HG03575 (cell line): Measurements from ENCODE around the gene RSPH9.
"Not testable (repeated sequence)": the region's sequence is repeated elsewhere in the genome, so short reads cannot be mapped to it uniquely, and the experiment has no call there.

Experiments
- ATAC-seq: cut with Tn5 transposase; IDR thresholded peaks from one replicate; pipeline ENCODE4 v1.9.1; 2021; ENCODE audit not compliant: unreplicated experiment, insufficient number of reproducible peaks, low FRiP score; ENCODE audit errors: extremely low read depth

Gene RSPH9

GRCh38 chr6:43679057-43679456, 34.2 kb downstream of the RSPH9 start:
- no peak for ATAC-seq

DNA sequence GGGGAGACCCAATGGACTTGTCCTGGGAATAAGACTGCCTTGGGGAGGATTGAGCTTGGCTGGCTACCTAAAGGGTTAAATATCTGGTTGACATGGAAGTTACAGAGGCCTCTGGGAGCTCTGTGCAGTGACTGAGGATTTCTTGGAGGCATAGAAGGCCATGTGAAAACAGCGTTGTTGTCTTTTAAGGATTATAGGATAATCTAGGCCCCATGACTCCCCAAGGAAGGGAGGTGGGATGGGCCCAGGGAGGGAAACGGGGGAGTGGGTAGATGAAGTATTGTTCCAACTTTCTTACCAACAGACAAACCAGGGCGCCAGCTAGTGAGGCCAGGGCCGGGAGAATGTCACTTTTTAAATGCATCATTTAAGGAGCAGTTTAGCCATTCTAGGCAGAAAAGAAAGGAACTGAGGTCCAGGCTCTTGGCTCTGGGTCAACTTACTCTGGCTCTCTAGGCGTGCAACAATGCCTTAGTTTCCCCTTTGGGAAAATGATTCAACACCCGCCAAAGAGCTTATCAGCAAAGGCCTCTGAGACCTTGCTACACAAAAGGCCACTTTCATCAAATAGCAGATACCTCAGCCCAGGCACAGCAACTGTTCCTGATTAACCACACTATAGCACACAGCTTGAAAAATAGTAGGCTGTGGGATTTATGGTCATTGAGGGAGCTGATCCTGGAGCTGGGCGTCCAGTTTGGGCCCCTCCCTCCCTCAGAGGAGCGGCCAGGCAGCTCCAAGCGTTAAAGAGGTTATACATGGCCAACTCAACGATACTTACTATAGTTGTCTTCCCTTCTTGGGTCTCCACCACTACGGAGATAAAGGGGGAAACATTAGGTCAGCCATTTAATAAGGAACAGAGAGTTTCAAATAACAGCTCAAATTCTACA, 35.7 kb downstream of the RSPH9 start:
- ATAC-seq, result no peak

DNA sequence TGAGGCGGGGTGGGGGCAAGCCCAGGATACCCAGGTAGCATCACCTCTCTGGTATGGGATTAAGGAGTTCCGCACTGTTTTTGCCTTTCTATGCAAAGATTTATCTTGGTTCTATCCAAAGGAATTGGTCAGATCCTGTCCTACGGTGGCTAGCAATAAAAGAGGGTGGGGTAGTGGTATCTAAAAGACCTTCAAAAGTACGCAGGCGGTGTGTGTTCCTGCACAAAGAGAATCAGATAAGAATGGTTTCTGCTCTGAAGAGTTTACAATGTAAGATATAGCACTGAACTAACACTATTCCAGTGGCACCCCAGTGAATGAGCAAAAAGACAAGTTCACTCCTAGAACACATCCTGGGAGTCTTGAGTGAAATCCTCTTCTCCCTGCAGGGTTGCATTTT, 36.5 kb downstream of the RSPH9 start:
- no peak for ATAC-seq

DNA sequence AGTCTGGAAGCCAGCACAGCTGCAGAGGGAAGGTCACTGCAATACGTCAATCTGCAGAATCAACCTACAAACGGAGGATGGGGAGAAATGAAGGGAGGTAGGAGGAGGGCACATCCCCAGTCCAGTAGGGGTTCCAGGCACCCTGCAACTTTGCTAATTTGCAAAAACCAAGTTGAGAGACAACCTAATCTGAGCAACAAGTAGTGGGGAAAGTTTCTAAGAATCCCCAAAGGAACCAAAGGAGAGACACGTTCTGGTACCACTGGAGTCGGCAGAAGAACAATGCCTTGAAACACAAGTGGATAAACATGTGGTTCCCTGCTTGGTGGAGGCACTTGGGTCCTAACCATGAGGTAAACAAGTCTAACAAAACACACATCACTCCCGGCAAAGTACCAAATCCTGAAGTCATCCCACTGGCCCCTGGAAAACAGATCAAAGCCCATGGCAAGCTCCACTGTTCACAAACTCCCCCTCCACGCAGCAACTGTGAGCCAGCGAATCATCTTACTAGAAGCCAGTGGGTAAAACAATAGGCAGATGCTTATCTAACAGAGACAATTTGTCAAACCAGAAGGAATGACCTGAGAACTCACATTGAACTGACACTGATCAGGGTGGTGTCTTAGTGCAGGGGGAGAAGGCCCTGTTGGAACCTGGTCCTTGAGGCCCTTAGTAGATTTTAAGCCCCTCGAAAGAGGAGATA, 38.0 kb downstream of the RSPH9 start:
- no peak for ATAC-seq

DNA sequence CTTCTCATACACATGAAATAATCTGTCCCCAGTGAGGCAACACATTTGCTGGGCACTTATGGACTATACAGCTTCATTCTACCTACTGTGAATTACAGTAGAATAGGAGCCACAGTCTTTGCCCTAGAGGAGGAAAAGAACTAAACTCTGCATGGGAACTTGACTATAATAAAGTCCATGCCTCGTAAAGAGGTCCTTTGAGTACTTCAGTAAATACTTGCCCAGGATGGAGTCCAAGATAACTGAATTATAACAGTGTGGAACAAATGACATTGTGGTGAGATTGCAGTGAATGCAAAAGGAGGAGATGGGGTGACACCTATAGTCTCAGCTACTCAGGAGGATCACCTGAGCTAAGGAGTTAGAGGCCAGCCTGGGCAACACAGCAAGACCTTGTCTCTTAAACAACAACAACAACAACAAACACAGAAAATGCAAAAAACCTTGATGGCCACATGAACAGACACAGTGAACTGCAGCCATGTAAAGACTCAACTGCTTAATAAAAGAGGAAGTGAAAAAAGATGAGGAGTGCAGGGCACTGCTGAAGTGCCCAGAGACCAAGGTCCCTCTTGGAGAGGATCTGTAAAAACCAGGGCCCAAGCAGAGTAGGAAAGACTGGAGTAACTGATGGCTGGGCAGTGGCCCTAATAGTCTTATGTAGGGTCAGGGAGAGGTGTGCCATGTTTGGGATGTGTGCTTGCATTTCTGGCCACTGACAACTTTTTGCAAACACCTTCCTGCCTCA, 39.0 kb downstream of the RSPH9 start:
- ATAC-seq, result no peak

DNA sequence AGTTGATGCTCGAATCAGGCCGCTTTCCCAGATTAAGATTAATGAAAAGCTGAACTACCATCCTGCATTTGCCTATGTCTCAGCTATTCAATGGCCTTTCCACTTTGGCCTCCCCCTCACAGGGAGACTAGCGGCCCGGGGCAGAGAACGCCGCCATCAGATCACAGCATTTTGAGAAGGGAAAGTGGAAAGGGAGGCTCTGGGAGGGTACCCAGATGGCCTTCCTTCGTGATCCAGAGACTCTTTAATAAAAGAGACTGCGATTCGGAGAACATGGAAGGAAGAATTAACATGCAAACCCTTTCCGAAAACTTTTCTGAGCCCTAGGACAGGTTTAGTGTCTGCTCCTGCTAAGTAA, 42.2 kb downstream of the RSPH9 start:
- ATAC-seq, result no peak

- ATAC-seq, result no peak
Observed at GRCh38 chr6:43687437-43688347, 42.9 kb downstream of the RSPH9 start, which contains the start of gene MRPS18A. Gene MRPS18A, minus strand, starts transcription at chr6:43687791. Its CDS starts 12 bp downstream, at chr6:43687779.

- ATAC-seq, result no peak
Observed at GRCh38 chr6:43689421-43689820, 44.6 kb downstream of the RSPH9 start.

- no peak for ATAC-seq
Observed at GRCh38 chr6:43695215-43695966, 50.6 kb downstream of the RSPH9 start.

GRCh38 chr6:43695967-43696291, 51.1 kb downstream of the RSPH9 start:
- no peak for ATAC-seq

- ATAC-seq, result no peak
Observed at GRCh38 chr6:43697421-43697820, 52.6 kb downstream of the RSPH9 start.

- no peak for ATAC-seq
Observed at GRCh38 chr6:43698584-43699349, 53.9 kb downstream of the RSPH9 start.

GRCh38 chr6:43699564-43700186, 54.8 kb downstream of the RSPH9 start:
- ATAC-seq, result no peak

DNA sequence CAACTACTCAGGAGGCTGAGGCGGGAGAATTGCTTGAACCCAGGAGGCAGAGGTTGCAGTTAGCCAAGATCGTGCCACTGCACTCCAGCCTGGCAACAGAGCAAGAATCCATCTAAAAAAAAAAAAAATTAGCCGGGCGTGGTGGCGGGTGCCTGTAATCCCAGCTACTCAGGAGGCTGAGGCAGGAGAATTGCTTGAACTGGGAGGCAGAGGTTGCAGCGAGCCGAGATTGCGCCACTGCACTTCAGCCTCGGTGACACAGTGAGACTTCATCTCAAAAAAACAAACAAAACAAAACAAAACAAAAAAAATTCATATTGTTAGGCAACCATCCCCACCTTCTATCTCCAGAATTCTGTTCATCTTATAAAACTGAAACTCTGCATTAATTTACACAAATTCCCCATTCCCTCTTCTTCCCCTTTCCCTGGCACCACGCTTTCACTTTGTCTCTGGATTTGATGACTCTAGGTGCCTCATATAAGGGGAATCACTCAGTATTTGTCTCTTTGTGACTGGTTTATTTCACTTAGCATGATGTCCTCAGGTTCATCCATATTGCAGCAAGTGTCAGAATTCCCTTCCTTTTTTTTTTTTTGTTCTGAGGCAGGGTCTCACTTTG, 56.2 kb downstream of the RSPH9 start:
- ATAC-seq, result not testable (repeated sequence)

DNA sequence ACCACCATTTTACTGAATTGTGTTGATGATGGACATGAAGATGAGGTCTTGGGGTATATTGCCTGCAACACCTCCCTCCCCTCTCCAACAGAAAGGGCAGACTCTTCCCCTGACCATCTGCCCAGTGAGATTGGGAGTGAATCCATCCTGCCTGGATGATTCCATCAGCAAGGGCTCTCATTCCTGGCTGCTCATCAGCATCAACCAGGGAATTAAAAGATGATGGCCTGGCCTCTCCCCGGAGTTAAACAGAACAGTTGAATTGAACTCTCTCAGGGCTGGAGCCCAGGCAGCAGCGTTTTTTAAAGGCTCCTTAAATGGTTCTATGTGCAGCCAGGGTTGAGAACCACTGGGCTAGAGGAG, 57.3 kb downstream of the RSPH9 start:
- ATAC-seq, result no peak

DNA sequence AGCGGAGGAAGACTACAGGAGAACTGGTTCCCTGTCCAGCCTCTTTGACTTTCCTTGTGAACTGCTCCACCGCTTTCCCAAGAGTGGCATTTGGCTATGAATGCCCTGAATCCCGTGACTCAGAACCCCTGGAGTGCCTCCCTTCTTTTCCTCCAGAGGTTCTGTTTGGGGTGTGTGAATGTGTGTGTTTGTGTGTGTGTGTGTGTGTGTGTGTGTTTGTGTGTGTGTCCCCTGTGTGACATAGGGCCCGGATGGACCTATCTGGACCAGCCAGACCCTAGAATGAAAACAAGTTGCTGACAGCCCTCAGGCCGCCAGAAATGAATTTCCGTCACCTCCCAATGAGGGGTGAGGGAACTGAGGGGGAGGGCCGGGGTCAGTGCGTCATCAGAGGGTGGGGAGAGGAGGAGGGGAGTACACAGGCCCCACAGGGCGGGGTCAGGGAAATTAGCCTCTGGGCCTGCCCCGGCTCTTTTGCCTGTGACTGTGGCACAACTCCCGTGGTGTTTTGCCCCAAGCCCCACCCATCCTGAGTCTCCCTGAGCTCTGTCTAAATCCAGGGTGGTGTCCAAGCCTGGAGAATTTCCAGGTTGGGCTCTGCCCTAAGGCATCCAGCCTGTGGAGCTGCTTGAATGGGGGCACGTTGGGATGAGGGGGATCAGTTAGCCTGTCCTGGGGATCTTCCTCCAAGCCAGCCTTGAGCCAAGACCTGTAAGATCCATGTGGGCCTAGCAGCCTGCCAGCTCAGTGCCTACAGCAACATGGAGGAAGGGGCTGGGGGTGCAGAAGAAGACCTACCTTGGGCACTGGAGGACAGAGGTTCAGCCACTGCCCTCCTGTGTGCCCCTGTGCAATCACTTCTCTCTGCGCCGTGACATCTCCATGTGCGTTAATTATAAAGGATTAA, 58.0 kb downstream of the RSPH9 start:
- ATAC-seq, result no peak
